Measurements from ENCODE around the gene CRYBG3. TPM values are rescaled to one million over a fixed set of nuclear protein-coding genes. Genes with fewer than 3 reads are reported as not detected.

The CRYBG3 gene
- polyA plus RNA-seq, 1 experiment = 4.1 TPM

- Histone ChIP-seq H3K36me3 (ENCODE audit: control insufficient read depth, insufficient read depth, low read length) (no peaks in the 10 kb centered on the region), H3K4me3 (ENCODE audit: low read depth, low read length) (no peak overlapping the region), H3K27me3 (ENCODE audit: control insufficient read depth, insufficient read depth, low read length) (no peaks in the 10 kb centered on the region)
- ChIA-PET CTCF (interaction anchor here (0.7 kb wide), 1 partner anchor 17 kb away, joined by 3 read pairs; no protein-coding TSS in a partner anchor), POLR2A (no interaction called here)
- no peak for DNase-seq (ENCODE audit: low read depth)
- TF ChIP-seq CTCF (IDR thresholded peaks at IDR 0.05; ENCODE audit: insufficient read depth, low read depth, low read length) = no peak
These were observed 35.6 kb downstream of the CRYBG3 start for GRCh38 chr3:97857401-97857800.

- no peak overlapping the region for H3K4me3 ChIP-seq (ENCODE audit: low read depth, low read length)
- ChIA-PET POLR2A (no interaction called here), CTCF (interaction anchor here (1.0 kb wide), 1 partner anchor 10 kb away, joined by 3 read pairs; no protein-coding TSS in a partner anchor)
- H3K36me3 ChIP-seq (ENCODE audit: control insufficient read depth, insufficient read depth, low read length) = no peaks in the 10 kb centered on the region
- no peak for DNase-seq (ENCODE audit: low read depth)
- H3K27me3 ChIP-seq (ENCODE audit: control insufficient read depth, insufficient read depth, low read length) = no peaks in the 10 kb centered on the region
- TF ChIP-seq CTCF (IDR thresholded peaks at IDR 0.05; ENCODE audit: insufficient read depth, low read depth, low read length) = no peak
These were observed 38.6 kb downstream of the CRYBG3 start for GRCh38 chr3:97860364-97860763.

GRCh38 chr3:97862582-97862981, 40.8 kb downstream of the CRYBG3 start:
- no peaks in the 10 kb centered on the region for H3K36me3 ChIP-seq (ENCODE audit: control insufficient read depth, insufficient read depth, low read length)
- TF ChIP-seq CTCF (IDR thresholded peaks at IDR 0.05; ENCODE audit: insufficient read depth, low read depth, low read length) = no peak
- ChIA-PET POLR2A (no interaction called here), CTCF (interaction anchor here (0.6 to 1.0 kb wide), 2 partner anchors 19 to 1891 kb away, joined by 3 to 4 read pairs; no protein-coding TSS in a partner anchor)
- DNase-seq (ENCODE audit: low read depth) = no peak
- H3K27me3 ChIP-seq (ENCODE audit: control insufficient read depth, insufficient read depth, low read length) = no peaks in the 10 kb centered on the region
- H3K4me3 ChIP-seq (ENCODE audit: low read depth, low read length) = no peak overlapping the region

GRCh38 chr3:97863031-97863430, 41.2 kb downstream of the CRYBG3 start:
- Histone ChIP-seq H3K36me3 (ENCODE audit: control insufficient read depth, insufficient read depth, low read length) (no peaks in the 10 kb centered on the region), H3K27me3 (ENCODE audit: control insufficient read depth, insufficient read depth, low read length) (no peaks in the 10 kb centered on the region), H3K4me3 (ENCODE audit: low read depth, low read length) (no peak overlapping the region)
- ChIA-PET POLR2A (no interaction called here), CTCF (interaction anchor here (0.6 to 1.3 kb wide), 3 partner anchors 9 to 1890 kb away, joined by 3 to 4 read pairs (median 3); no protein-coding TSS in a partner anchor)
- DNase-seq (ENCODE audit: low read depth) = no peak
- TF ChIP-seq CTCF (IDR thresholded peaks at IDR 0.05; ENCODE audit: insufficient read depth, low read depth, low read length) = no peak

- H3K36me3 ChIP-seq (ENCODE audit: control insufficient read depth, insufficient read depth, low read length) = no peaks in the 10 kb centered on the region
- TF ChIP-seq CTCF (IDR thresholded peaks at IDR 0.05; ENCODE audit: insufficient read depth, low read depth, low read length) = no peak
- no peaks in the 10 kb centered on the region for H3K27me3 ChIP-seq (ENCODE audit: control insufficient read depth, insufficient read depth, low read length)
- CTCF ChIA-PET = interaction anchor here (1.0 to 1.3 kb wide), 2 partner anchors 9 to 20 kb away, joined by 3 read pairs; no protein-coding TSS in a partner anchor
- H3K4me3 ChIP-seq (ENCODE audit: low read depth, low read length) = no peak overlapping the region
- POLR2A ChIA-PET = no interaction called here
- DNase-seq (ENCODE audit: low read depth) = no peak
These were observed 42.0 kb downstream of the CRYBG3 start for GRCh38 chr3:97863775-97864174.

Data from BJ (cell line).